Esophagus muscularis mucosa (tissue), 4 donors: ENCODE results near the gene ARL6IP1. TPM values are rescaled to one million over a fixed set of nuclear protein-coding genes. Genes with fewer than 3 reads are reported as not detected.
"Not testable (repeated sequence)": the region's sequence is repeated elsewhere in the genome, so short reads cannot be mapped to it uniquely, and the experiment has no call there.

Experiments used
- DNase-seq: peaks from one replicate; pipeline ENCODE4 v3.0.0-alpha.2; 2017; ENCODE audit errors: extremely low spot score
- H3K27ac ChIP-seq, 4 donors: fragments of 200-600 bp; sonication (generic); replicated peaks in 1 of 4; 1 replicate in 3 of 4; 2 replicates in 1 of 4; pipeline ENCODE4 v1.5.1; 2016 to 2019; ENCODE audit warnings: mild to moderate bottlenecking in 1 of 4
- H3K27me3 ChIP-seq, 4 donors: fragments of 200-600 bp; sonication (generic); one replicate each; pipeline versions ENCODE4 v1.5.1 to v1.6.0; 2016 to 2019
- H3K36me3 ChIP-seq, 4 donors: fragments of 200-600 bp; sonication (generic); one replicate each; pipeline ENCODE4 v1.5.1; 2016 to 2019
- H3K4me1 ChIP-seq, 4 donors: fragments of 200-600 bp; sonication (generic); one replicate each; pipeline ENCODE4 v1.5.1; 2016 to 2019
- H3K4me3 ChIP-seq, 4 donors: fragments of 200-600 bp; sonication (generic); 1 replicate in 2 of 4; 2 replicates in 2 of 4; pipeline ENCODE4 v1.5.1; 2016 to 2019; ENCODE audit warnings: mild to moderate bottlenecking in 4 of 4, moderate library complexity in 1 of 4
- H3K9me3 ChIP-seq, 4 donors: fragments of 200-600 bp; sonication (generic); 1 replicate in 3 of 4; 2 replicates in 1 of 4; pipeline ENCODE4 v1.5.1; 2016 to 2019
- WGBS: methylation state at CpG from one replicate; pipeline ENCODE4 v1.1.5; 2018; 5-methylcytosine and 5-hydroxymethylcytosine counted together
- intact Hi-C: fragments of 100-400 bp; cut with DNase I; formaldehyde crosslinking; loops from one replicate; pipeline ENCODE4 v1.15.1; 2023
- total RNA-seq, 4 donors: library from RNA; depleted of rRNA; stranded (reverse); fragments of >200 nt; gene quantifications; one replicate each; pipeline versions ENCODE4 v1.1.0 to v1.2.1, GENCODE V29; 2016
- TF ChIP-seq, protein P1 (sequence below), 3 experiments: fragments of 200-600 bp in 2 of 3; fragments of 450-650 bp in 1 of 3; sonication (generic) in 2 of 3; IDR thresholded peaks; one replicate each; pipeline ENCODE4 v1.5.1; 2017 to 2019; ENCODE audit warnings: antibody characterized with exemption in 3 of 3, mild to moderate bottlenecking in 2 of 3, moderate library complexity in 1 of 3

ARL6IP1 gene
- total RNA-seq, 4 donors from 2014 or later, result 53.4 to 146 (median 91.2) TPM

- TF ChIP-seq, protein P1, sequence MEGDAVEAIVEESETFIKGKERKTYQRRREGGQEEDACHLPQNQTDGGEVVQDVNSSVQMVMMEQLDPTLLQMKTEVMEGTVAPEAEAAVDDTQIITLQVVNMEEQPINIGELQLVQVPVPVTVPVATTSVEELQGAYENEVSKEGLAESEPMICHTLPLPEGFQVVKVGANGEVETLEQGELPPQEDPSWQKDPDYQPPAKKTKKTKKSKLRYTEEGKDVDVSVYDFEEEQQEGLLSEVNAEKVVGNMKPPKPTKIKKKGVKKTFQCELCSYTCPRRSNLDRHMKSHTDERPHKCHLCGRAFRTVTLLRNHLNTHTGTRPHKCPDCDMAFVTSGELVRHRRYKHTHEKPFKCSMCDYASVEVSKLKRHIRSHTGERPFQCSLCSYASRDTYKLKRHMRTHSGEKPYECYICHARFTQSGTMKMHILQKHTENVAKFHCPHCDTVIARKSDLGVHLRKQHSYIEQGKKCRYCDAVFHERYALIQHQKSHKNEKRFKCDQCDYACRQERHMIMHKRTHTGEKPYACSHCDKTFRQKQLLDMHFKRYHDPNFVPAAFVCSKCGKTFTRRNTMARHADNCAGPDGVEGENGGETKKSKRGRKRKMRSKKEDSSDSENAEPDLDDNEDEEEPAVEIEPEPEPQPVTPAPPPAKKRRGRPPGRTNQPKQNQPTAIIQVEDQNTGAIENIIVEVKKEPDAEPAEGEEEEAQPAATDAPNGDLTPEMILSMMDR (IDR thresholded peaks at IDR 0.05), result peak; percentile 54 to 66 (median 59)
- WGBS, result 28% methylated on average over 19 of the region's 21 CpGs
These were observed 41.5 kb downstream of the ARL6IP1 start for GRCh38 chr16:18759598-18760520.

GRCh38 chr16:18757960-18758660, 43.2 kb downstream of the ARL6IP1 start:
- DNase-seq, H3K9me3 ChIP-seq, H3K4me3 ChIP-seq, H3K27me3 ChIP-seq, H3K36me3 ChIP-seq, intact Hi-C loops, H3K4me1 ChIP-seq, H3K27ac ChIP-seq: not testable (repeated sequence)
- no CpG with 5 or more reads among the region's 10 CpGs for WGBS

More at GRCh38 chr16:18759598-18760520, 41.5 kb downstream of the ARL6IP1 start:
- intact Hi-C loops, H3K36me3 ChIP-seq, H3K27me3 ChIP-seq, H3K4me3 ChIP-seq, H3K27ac ChIP-seq, DNase-seq, H3K9me3 ChIP-seq, H3K4me1 ChIP-seq: not testable (repeated sequence)

DNA sequence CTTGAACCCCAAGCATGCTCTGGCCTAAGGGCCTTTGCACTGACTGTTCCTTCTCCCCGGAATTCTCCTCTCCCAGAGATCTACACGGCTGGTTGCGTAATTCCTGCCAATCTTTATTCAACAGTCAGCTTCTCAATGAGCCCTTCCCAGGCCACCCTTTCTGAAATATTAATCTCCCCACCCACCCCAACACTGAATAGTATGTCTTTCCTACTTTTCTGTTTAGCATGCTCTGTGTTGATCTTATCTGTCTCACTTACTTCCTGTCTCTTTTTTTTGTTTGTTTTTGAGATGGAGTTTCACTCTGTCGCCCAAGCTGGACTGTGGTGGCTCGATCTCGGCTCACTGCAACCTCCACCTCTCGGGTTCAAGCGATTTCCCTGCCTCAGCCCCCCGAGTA, 44.7 kb downstream of the ARL6IP1 start:
- 84% methylated on average over 9 of the region's 9 CpGs for WGBS
- H3K4me3 ChIP-seq, H3K36me3 ChIP-seq, DNase-seq, H3K27me3 ChIP-seq, H3K4me1 ChIP-seq, H3K27ac ChIP-seq, intact Hi-C loops, H3K9me3 ChIP-seq: not testable (repeated sequence)

DNA sequence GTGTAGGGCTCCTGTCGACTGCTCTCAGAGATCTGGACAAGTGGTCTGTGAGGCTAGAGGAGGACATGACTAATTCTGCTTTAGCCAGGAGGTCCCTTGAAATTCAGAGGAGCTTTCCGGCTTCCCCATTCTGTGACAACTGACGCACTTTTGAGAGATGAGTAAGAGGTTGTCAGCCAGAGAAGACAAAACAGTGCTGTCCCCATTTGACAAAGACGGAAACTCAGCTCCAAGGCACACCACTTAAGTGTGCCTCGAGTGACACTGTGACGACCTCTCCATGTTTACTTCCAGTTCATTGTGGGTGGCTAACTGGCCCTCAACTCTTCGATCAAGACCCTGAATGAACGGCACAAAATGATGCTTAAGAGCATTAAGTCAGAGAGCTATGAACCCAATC, 58.5 kb downstream of the ARL6IP1 start:
- H3K27ac ChIP-seq, H3K4me1 ChIP-seq, H3K4me3 ChIP-seq, H3K9me3 ChIP-seq, intact Hi-C loops, H3K27me3 ChIP-seq, DNase-seq, H3K36me3 ChIP-seq: not testable (repeated sequence)
- WGBS, result no CpG with 5 or more reads among the region's 8 CpGs

Other genes with a start within 250 kb of the ARL6IP1 start
- gene NOMO2, start 239.5 kb downstream of the ARL6IP1 start, total RNA-seq, result 10 to 100 TPM; 50.4 to 91.6 (median 65.1) TPM
- gene RPS15A, start 11.2 kb downstream of the ARL6IP1 start, total RNA-seq, result 1,000 to 10,000 TPM in 2 of 4 donors, 100 to 1,000 TPM in 2; 356 to 2,439 (median 1,496) TPM
- 10 to 100 TPM; 65.2 to 88.9 (median 69.1) TPM for gene SMG1, start 124.9 kb upstream of the ARL6IP1 start, total RNA-seq
- under 1 TPM; 0.17 to 0.83 (median 0.56) TPM for gene TMC7, start 182.4 kb upstream of the ARL6IP1 start, total RNA-seq